IPS-18a (cell line): Measurements from ENCODE around the gene TMEM63A.

Source experiments
- H3K27ac ChIP-seq: one replicate; pipeline ENCODE4 v1.5.1; 2013; ENCODE audit warnings: low read length
- H3K27me3 ChIP-seq: one replicate; pipeline ENCODE4 v1.6.1; 2013; ENCODE audit warnings: mild to moderate bottlenecking, low read length; ENCODE audit not compliant: control insufficient read depth, insufficient read depth
- H3K36me3 ChIP-seq: one replicate; pipeline ENCODE4 v1.6.1; 2013; ENCODE audit warnings: low read depth, low read length; ENCODE audit not compliant: control insufficient read depth
- H3K4me1 ChIP-seq: one replicate; pipeline ENCODE4 v1.6.1; 2013; ENCODE audit warnings: low read depth, low read length; ENCODE audit not compliant: control insufficient read depth
- H3K4me3 ChIP-seq: one replicate; pipeline ENCODE4 v1.5.1; 2013; ENCODE audit warnings: low read length
- H3K9ac ChIP-seq: one replicate; pipeline ENCODE4 v1.6.1; 2013; ENCODE audit warnings: mild to moderate bottlenecking, low read length, moderate library complexity
- H3K9me3 ChIP-seq: one replicate; pipeline ENCODE4 v1.6.1; 2013; ENCODE audit warnings: low read depth, low read length; ENCODE audit not compliant: control insufficient read depth

The TMEM63A gene

GRCh38 chr1:225907341-225907740 lies 25.2 kb upstream of the TMEM63A start:
- peaks cover 3% of the 10 kb centered on the region for H3K4me1 ChIP-seq

GRCh38 chr1:225906467-225906866 lies 24.3 kb upstream of the TMEM63A start:
- H3K4me1 ChIP-seq, result no peaks in the 10 kb centered on the region
- H3K36me3 ChIP-seq, result no peaks in the 10 kb centered on the region
- H3K27ac ChIP-seq, result no peak overlapping the region
- H3K9me3 ChIP-seq, result no peaks in the 10 kb centered on the region
- no peak overlapping the region for H3K9ac ChIP-seq
- H3K4me3 ChIP-seq, result no peak overlapping the region
- H3K27me3 ChIP-seq, result peaks cover 1% of the 10 kb centered on the region

More at GRCh38 chr1:225907341-225907740, 25.2 kb upstream of the TMEM63A start:
- Histone ChIP-seq H3K27me3 (peaks cover 4% of the 10 kb centered on the region), H3K27ac (no peak overlapping the region), H3K36me3 (no peaks in the 10 kb centered on the region), H3K4me3 (no peak overlapping the region), H3K9me3 (no peaks in the 10 kb centered on the region), H3K9ac (no peak overlapping the region)

- no peaks in the 10 kb centered on the region for H3K27me3 ChIP-seq
- no peak overlapping the region for H3K27ac ChIP-seq
- no peaks in the 10 kb centered on the region for H3K9me3 ChIP-seq
- H3K9ac ChIP-seq, result no peak overlapping the region
- H3K4me1 ChIP-seq, result peaks cover 10% of the 10 kb centered on the region
- no peak overlapping the region for H3K4me3 ChIP-seq
- H3K36me3 ChIP-seq, result no peaks in the 10 kb centered on the region
These were observed 21.4 kb upstream of the TMEM63A start for GRCh38 chr1:225903623-225904022.

- Histone ChIP-seq H3K27me3 (no peaks in the 10 kb centered on the region), H3K9me3 (no peaks in the 10 kb centered on the region), H3K27ac (peak overlapping the region; percentile 65), H3K4me1 (peaks cover 16% of the 10 kb centered on the region), H3K9ac (peak overlapping the region; percentile 20), H3K36me3 (no peaks in the 10 kb centered on the region), H3K4me3 (peak overlapping the region; percentile 15)
These were observed 17.1 kb upstream of the TMEM63A start for GRCh38 chr1:225899044-225899925.

- peaks cover 16% of the 10 kb centered on the region for H3K4me1 ChIP-seq
- H3K27ac ChIP-seq, result no peak overlapping the region
- H3K36me3 ChIP-seq, result no peaks in the 10 kb centered on the region
- no peaks in the 10 kb centered on the region for H3K9me3 ChIP-seq
- H3K4me3 ChIP-seq, result no peak overlapping the region
- H3K9ac ChIP-seq, result no peak overlapping the region
- H3K27me3 ChIP-seq, result no peaks in the 10 kb centered on the region
These were observed 15.7 kb upstream of the TMEM63A start for GRCh38 chr1:225897595-225898514.

GRCh38 chr1:225896937-225897549 lies 14.9 kb upstream of the TMEM63A start:
- Histone ChIP-seq H3K9me3 (no peaks in the 10 kb centered on the region), H3K4me1 (peaks cover 16% of the 10 kb centered on the region), H3K27ac (no peak overlapping the region), H3K4me3 (no peak overlapping the region), H3K9ac (no peak overlapping the region), H3K27me3 (no peaks in the 10 kb centered on the region), H3K36me3 (no peaks in the 10 kb centered on the region)

- H3K4me3 ChIP-seq, result no peak overlapping the region
- H3K27ac ChIP-seq, result no peak overlapping the region
- H3K36me3 ChIP-seq, result no peaks in the 10 kb centered on the region
- no peaks in the 10 kb centered on the region for H3K27me3 ChIP-seq
- no peak overlapping the region for H3K9ac ChIP-seq
- peaks cover 16% of the 10 kb centered on the region for H3K4me1 ChIP-seq
- no peaks in the 10 kb centered on the region for H3K9me3 ChIP-seq
These were observed 14.3 kb upstream of the TMEM63A start for GRCh38 chr1:225896494-225896893.

- Histone ChIP-seq H3K27me3 (peaks cover 17% of the 10 kb centered on the region), H3K4me3 (no peak overlapping the region), H3K36me3 (no peaks in the 10 kb centered on the region), H3K4me1 (peaks cover 16% of the 10 kb centered on the region), H3K9me3 (no peaks in the 10 kb centered on the region), H3K27ac (no peak overlapping the region), H3K9ac (no peak overlapping the region)
These were observed 10.1 kb upstream of the TMEM63A start for GRCh38 chr1:225892307-225892706.

GRCh38 chr1:225891229-225891972 lies 9.2 kb upstream of the TMEM63A start:
- H3K9ac ChIP-seq, result no peak overlapping the region
- no peak overlapping the region for H3K27ac ChIP-seq
- peaks cover 24% of the 10 kb centered on the region for H3K27me3 ChIP-seq
- H3K4me3 ChIP-seq, result no peak overlapping the region
- H3K36me3 ChIP-seq, result no peaks in the 10 kb centered on the region
- no peaks in the 10 kb centered on the region for H3K9me3 ChIP-seq
- H3K4me1 ChIP-seq, result peaks cover 16% of the 10 kb centered on the region

- H3K27ac ChIP-seq, result no peak overlapping the region
These were observed 8.4 kb upstream of the TMEM63A start for GRCh38 chr1:225890346-225891228.

More at GRCh38 chr1:225890346-225891228, 8.4 kb upstream of the TMEM63A start:
- Histone ChIP-seq H3K9ac (no peak overlapping the region), H3K4me3 (no peak overlapping the region), H3K36me3 (no peaks in the 10 kb centered on the region), H3K4me1 (peaks cover 16% of the 10 kb centered on the region), H3K27me3 (peaks cover 24% of the 10 kb centered on the region), H3K9me3 (no peaks in the 10 kb centered on the region)
